CD14-positive monocyte (primary cell): Measurements from ENCODE around the gene TGFB1I1. TPM values are rescaled to one million over a fixed set of nuclear protein-coding genes. Genes with fewer than 3 reads are reported as not detected.

Experiments used
- DNase-seq, 3 donors: peaks; one replicate each; pipeline ENCODE4 v3.0.0-alpha.2; 2011 to 2022
- H2AFZ ChIP-seq: 2 replicates; pipeline ENCODE4 v1.6.0; 2012; ENCODE audit warnings: mild to moderate bottlenecking, low read depth, low read length, inconsistent platforms; ENCODE audit not compliant: insufficient read depth, poor library complexity, severe bottlenecking
- H3K27ac ChIP-seq, 2 donors: 1 replicate in 1 of 2; 2 replicates in 1 of 2; pipeline ENCODE4 v1.5.1; 2012 to 2013; ENCODE audit warnings: low read length in 2 of 2, control low read depth in 1 of 2, inconsistent platforms in 1 of 2, low read depth in 1 of 2, mild to moderate bottlenecking in 1 of 2
- H3K27me3 ChIP-seq, 2 donors: one replicate each; pipeline versions ENCODE4 v1.6.0 to v1.6.1; 2011 to 2013; ENCODE audit warnings: low read length in 2 of 2; ENCODE audit not compliant: control insufficient read depth in 2 of 2, insufficient read depth in 2 of 2
- H3K36me3 ChIP-seq, 2 donors: replicated peaks in 1 of 2; 1 replicate in 1 of 2; 2 replicates in 1 of 2; pipeline versions ENCODE4 v1.5.1 to v1.6.1; 2012 to 2013; ENCODE audit warnings: low read length in 2 of 2, control low read depth in 1 of 2, inconsistent platforms in 1 of 2, mild to moderate bottlenecking in 1 of 2; ENCODE audit not compliant: insufficient read depth in 2 of 2, control insufficient read depth in 1 of 2
- H3K4me1 ChIP-seq, 2 donors: 1 replicate in 1 of 2; 2 replicates in 1 of 2; pipeline versions ENCODE4 v1.5.1 to v1.6.1; 2012 to 2013; ENCODE audit warnings: low read length in 2 of 2, control low read depth in 1 of 2, inconsistent platforms in 1 of 2, mild to moderate bottlenecking in 1 of 2, moderate library complexity in 1 of 2; ENCODE audit not compliant: insufficient read depth in 2 of 2, control insufficient read depth in 1 of 2
- H3K4me2 ChIP-seq: replicated peaks from 2 replicates; pipeline ENCODE3; 2012; ENCODE audit warnings: low read length, moderate library complexity, mild to moderate bottlenecking; ENCODE audit not compliant: poor library complexity, severe bottlenecking; ENCODE audit errors: extremely low read depth
- H3K4me3 ChIP-seq, 3 experiments: fragments of 200-600 bp in 1 of 3; sonication (generic) in 1 of 3; replicated peaks in 1 of 3; 1 replicate in 2 of 3; 2 replicates in 1 of 3; pipeline ENCODE4 v1.5.1; 2011 to 2013; ENCODE audit warnings: low read length in 3 of 3, mild to moderate bottlenecking in 3 of 3, control low read depth in 2 of 3, low read depth in 2 of 3, inconsistent platforms in 1 of 3, moderate library complexity in 1 of 3
- H3K79me2 ChIP-seq: 2 replicates; pipeline ENCODE4 v1.6.0; 2012; ENCODE audit warnings: mild to moderate bottlenecking, control low read depth, inconsistent platforms, low read length, moderate library complexity; ENCODE audit not compliant: insufficient read depth
- H3K9ac ChIP-seq: 2 replicates; pipeline ENCODE4 v1.6.0; 2017; ENCODE audit warnings: low read length, mild to moderate bottlenecking; ENCODE audit not compliant: insufficient read depth, poor library complexity, severe bottlenecking
- H3K9me3 ChIP-seq, 2 donors: replicated peaks in 1 of 2; 1 replicate in 1 of 2; 2 replicates in 1 of 2; pipeline versions ENCODE4 v1.5.1 to v1.6.1; 2012 to 2013; ENCODE audit warnings: low read length in 2 of 2, control low read depth in 1 of 2; ENCODE audit not compliant: control insufficient read depth in 1 of 2, insufficient read depth in 1 of 2
- H4K20me1 ChIP-seq: 2 replicates; pipeline ENCODE4 v1.6.0; 2012; ENCODE audit warnings: mild to moderate bottlenecking, low read length, control low read depth, moderate library complexity; ENCODE audit not compliant: insufficient read depth
- H3K27ac Mint-ChIP-seq, 7 donors: one replicate each; pipeline ENCODE4 v1.8.0; 2020; ENCODE audit warnings: mild to moderate bottlenecking in 7 of 7, mixed read lengths in 7 of 7, moderate library complexity in 6 of 7, inconsistent platforms in 2 of 7
- H3K27me3 Mint-ChIP-seq, 3 donors: one replicate each; pipeline ENCODE4 v1.8.0; 2021 to 2022; ENCODE audit warnings: low read depth in 3 of 3, mild to moderate bottlenecking in 3 of 3, mixed read lengths in 3 of 3, moderate library complexity in 3 of 3, inconsistent platforms in 1 of 3
- H3K36me3 Mint-ChIP-seq, 2 donors: one replicate each; pipeline ENCODE4 v1.8.0; 2020; ENCODE audit warnings: mixed read lengths in 2 of 2, inconsistent platforms in 1 of 2, mild to moderate bottlenecking in 1 of 2
- H3K4me1 Mint-ChIP-seq: one replicate; pipeline ENCODE4 v1.8.0; 2020; ENCODE audit warnings: mild to moderate bottlenecking, mixed read lengths
- H3K4me3 Mint-ChIP-seq, 2 donors: one replicate each; pipeline ENCODE4 v1.8.0; 2020; ENCODE audit warnings: mild to moderate bottlenecking in 2 of 2, mixed read lengths in 2 of 2, moderate library complexity in 1 of 2
- H3K9me3 Mint-ChIP-seq, 7 donors: one replicate each; pipeline ENCODE4 v1.8.0; 2020 to 2022; ENCODE audit warnings: mixed read lengths in 7 of 7, mild to moderate bottlenecking in 6 of 7, moderate library complexity in 6 of 7, inconsistent platforms in 2 of 7
- CTCF ChIP-seq: fragments of 200-600 bp; IDR thresholded peaks from one replicate; pipeline ENCODE4 v1.8.0; 2022; ENCODE audit warnings: antibody characterized with exemption, mild to moderate bottlenecking
- WGBS: methylation state at CpG from one replicate; pipeline ENCODE4 v1.1.5; 2013; ENCODE audit warnings: missing lambda C conversion rate; ENCODE audit not compliant: insufficient coverage; 5-methylcytosine and 5-hydroxymethylcytosine counted together
- intact Hi-C, 2 donors: fragments of 100-400 bp; cut with micrococcal nuclease; formaldehyde crosslinking; loops; one replicate each; pipeline versions ENCODE4 v1.15.0 to v1.15.1; 2023
- polyA plus RNA-seq, 3 donors: library from polyadenylated mRNA; depleted of rRNA in 1 of 3; unstranded in 2 of 3; stranded (reverse) in 1 of 3; fragments of 300-500 nt in 2 of 3; fragments of >200 nt in 1 of 3; fragmentation: Illumina TruSeq in 2 of 3; gene quantifications; 1 replicate in 2 of 3; 2 replicates in 1 of 3; pipeline ENCODE4 v1.2.3, GENCODE V29; 2012 to 2021

The TGFB1I1 gene
- polyA plus RNA-seq, 3 donors, result 0.11 to 0.16 TPM; not detected in 1

- TF ChIP-seq CTCF, result no peak
- Histone ChIP-seq H3K4me2 (peak overlapping the region; percentile 87), H3K4me1 (peaks cover 18 to 30% of the 10 kb centered on the region in 2 donors), H3K36me3 (no peaks in the 10 kb centered on the region), H4K20me1 (no peaks in the 10 kb centered on the region), H2AFZ (peak overlapping the region; percentile 91), H3K9ac (peak overlapping the region; percentile 36), H3K9me3 (peaks cover 0 to 5% of the 10 kb centered on the region in 2 donors), H3K4me3 (peak overlapping the region; percentile 30 to 78 (median 40)), H3K27ac (no peak overlapping the region), H3K79me2 (no peaks in the 10 kb centered on the region), H3K27me3 (peaks cover 0 to 16% of the 10 kb centered on the region in 2 donors)
- DNase-seq, result peak in 2 of 3 donors; percentile 20 to 29
- Mint-ChIP-seq H3K27ac (peak overlapping the region in 3 of 7 donors; percentile 13 to 53 (median 23)), H3K9me3 (peaks cover 5 to 7% (median 6%) of the 10 kb centered on the region in 7 donors), H3K27me3 (peaks cover 2 to 48% (median 32%) of the 10 kb centered on the region in 3 donors), H3K4me3 (peak overlapping the region; percentile 86 to 88), H3K36me3 (peaks cover 0 to 3% of the 10 kb centered on the region in 2 donors), H3K4me1 (peaks cover 33% of the 10 kb centered on the region)
- WGBS, result 16% methylated on average over 58 of the region's 67 CpGs
- intact Hi-C loops, result no loop called here
Observed at GRCh38 chr16:31477220-31478216, 5.6 kb downstream of the TGFB1I1 start.

GRCh38 chr16:31478956-31479355, 7.0 kb downstream of the TGFB1I1 start:
- Histone ChIP-seq H3K9me3 (no peaks in the 10 kb centered on the region), H3K27me3 (peaks cover 0 to 9% of the 10 kb centered on the region in 2 donors), H4K20me1 (no peaks in the 10 kb centered on the region), H2AFZ (no peak overlapping the region), H3K4me2 (no peak overlapping the region), H3K36me3 (no peaks in the 10 kb centered on the region), H3K4me1 (peaks cover 18 to 27% of the 10 kb centered on the region in 2 donors), H3K27ac (no peak overlapping the region), H3K4me3 (no peak overlapping the region), H3K79me2 (no peaks in the 10 kb centered on the region), H3K9ac (no peak overlapping the region)
- DNase-seq, result no peak
- TF ChIP-seq CTCF, result no peak
- peaks cover 0 to 2% (median 0%) of the 10 kb centered on the region in 7 donors for H3K9me3 Mint-ChIP-seq
- H3K36me3 Mint-ChIP-seq, result no peaks in the 10 kb centered on the region
- 100% methylated on average over 3 of the region's 3 CpGs for WGBS
- no peak overlapping the region for H3K4me3 Mint-ChIP-seq
- no peak overlapping the region for H3K27ac Mint-ChIP-seq
- H3K4me1 Mint-ChIP-seq, result peaks cover 28% of the 10 kb centered on the region
- peaks cover 4 to 41% (median 27%) of the 10 kb centered on the region in 3 donors for H3K27me3 Mint-ChIP-seq
- intact Hi-C loops, result no loop called here
